GM10266 (cell line): ENCODE data around the gene POLR3G.

Source experiments
- DNase-seq: peaks from one replicate; pipeline ENCODE4 v3.0.0; 2012; ENCODE audit errors: extremely low spot score
- TF ChIP-seq, protein P1 (sequence below): IDR thresholded peaks from 2 replicates; pipeline ENCODE4 v1.5.1; 2012; ENCODE audit warnings: mild to moderate bottlenecking, low read depth; ENCODE audit not compliant: control insufficient read depth, insufficient read depth; ENCODE audit errors: missing control alignments

The POLR3G gene

DNA sequence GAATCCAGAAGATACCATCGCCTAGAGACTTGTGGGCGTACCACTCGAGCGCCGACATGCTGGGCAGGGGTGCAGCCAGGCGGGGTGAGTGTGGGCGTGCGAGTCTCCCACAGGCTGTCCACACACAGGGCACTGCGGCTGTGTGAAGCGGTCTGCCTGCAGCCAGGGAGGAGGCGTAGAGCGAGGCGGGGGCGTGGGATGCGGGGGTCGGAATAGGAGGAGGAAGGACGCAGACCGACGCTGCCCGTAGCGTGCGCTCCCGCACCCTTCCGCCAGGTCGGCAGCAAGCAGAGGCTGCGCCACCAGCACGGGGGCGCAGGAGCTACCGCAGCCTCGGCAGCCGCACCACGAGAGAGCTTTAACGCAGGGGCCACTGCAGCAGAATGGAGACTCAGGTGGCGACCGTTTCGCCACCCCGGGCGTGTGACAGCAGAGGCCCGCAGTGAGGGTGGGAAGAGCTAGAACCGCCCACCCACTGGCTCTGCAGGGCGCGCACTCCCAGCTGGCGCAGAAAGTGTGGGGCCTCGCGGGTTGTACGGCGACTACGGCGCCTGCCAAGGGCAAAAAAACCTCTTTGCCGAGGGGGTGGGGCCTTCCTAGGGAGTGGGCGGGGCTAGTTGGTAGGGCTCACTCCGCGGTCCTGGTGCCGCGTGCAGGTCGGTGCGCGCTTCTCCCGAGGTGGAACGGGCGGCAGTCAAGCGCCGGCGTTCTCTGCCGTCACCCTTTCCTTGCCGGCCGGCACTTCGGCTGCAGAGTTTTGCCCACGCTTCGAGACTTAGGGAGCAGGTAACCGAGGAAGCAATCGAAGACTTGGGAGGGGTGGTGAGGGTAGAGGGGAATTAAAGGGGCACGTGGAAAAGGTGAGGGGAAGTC lies at the start of gene POLR3G, which contains the start of gene MBLAC2:
Gene POLR3G (plus strand): TSS at position 630 of the 873 bp plus-strand sequence. CDS start 10,704 bp downstream, outside the sequence.
Gene MBLAC2 (minus strand): TSS at position 537 of the 873 bp plus-strand sequence. CDS start 479 bp downstream, at position 58.
- peak; percentile 89 for DNase-seq
- TF ChIP-seq, protein P1, sequence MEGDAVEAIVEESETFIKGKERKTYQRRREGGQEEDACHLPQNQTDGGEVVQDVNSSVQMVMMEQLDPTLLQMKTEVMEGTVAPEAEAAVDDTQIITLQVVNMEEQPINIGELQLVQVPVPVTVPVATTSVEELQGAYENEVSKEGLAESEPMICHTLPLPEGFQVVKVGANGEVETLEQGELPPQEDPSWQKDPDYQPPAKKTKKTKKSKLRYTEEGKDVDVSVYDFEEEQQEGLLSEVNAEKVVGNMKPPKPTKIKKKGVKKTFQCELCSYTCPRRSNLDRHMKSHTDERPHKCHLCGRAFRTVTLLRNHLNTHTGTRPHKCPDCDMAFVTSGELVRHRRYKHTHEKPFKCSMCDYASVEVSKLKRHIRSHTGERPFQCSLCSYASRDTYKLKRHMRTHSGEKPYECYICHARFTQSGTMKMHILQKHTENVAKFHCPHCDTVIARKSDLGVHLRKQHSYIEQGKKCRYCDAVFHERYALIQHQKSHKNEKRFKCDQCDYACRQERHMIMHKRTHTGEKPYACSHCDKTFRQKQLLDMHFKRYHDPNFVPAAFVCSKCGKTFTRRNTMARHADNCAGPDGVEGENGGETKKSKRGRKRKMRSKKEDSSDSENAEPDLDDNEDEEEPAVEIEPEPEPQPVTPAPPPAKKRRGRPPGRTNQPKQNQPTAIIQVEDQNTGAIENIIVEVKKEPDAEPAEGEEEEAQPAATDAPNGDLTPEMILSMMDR = peak; percentile 30

DNA sequence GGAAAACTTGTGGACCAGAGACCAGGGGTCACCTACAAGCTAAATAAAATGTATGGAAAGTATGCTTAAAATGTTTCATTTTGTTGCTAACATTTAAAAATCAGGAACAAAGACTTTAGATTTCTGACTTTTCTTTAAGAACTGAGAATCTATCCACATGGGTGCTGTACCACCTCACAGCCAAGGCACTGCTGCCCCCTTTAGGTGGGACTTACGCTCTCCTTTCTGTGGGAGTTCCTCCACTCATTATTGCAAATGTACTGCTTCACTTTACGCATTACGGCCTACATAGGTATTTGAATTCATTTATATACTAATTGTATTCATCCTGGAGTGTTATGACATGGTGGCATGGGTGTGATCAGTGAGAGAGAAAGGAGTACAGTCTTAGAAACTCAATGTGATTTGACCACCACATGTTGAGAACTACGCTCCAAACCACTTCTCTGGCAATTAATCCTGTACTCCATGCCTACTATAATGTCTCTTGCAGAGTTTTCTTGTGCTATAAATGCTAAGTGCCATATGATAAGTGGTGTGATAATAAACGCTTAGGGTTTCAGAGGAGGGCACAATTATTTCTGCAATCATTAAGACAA lies 40.4 kb upstream of the POLR3G start:
- TF ChIP-seq, protein P1 = peak; percentile 71
- DNase-seq = peak; percentile 10

DNA sequence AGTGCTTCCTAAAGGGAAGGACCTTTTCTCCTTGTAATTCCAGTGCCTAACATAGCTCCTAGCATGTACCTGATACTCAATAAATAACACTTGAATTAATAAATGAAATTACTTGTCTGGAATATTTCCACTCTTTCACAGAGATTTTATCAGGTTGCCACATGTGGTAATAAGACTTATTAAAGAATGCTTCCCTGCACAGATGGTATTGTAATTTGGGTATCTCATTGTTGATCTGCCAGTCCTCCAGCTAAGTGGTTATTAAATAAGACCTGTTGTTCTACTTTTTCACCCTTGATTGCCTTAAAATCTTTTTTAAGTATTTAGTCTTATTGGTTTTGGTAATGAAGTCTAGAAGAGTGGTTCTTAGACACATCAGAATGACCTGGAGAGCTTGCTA lies 37.0 kb upstream of the POLR3G start:
- DNase-seq = no peak
- TF ChIP-seq, protein P1 = no peak

DNA sequence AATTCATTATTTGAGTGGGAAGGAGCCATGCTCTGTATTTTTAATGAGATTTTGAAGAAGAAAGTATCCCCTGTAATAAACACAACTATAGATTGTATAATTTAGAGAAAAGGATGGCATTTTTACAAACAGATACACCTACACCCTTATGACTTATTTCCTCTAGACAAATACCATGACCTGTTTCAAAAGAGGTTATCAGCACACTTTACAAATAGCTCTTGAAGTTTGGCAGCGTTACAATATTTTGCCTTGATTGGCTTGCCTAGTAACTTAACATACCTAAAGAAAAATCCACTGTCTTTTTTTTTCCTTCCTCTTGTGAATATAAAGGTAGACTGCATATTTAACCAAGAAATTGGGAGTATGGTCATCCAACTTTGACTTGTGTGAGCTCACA lies 36.6 kb upstream of the POLR3G start:
- DNase-seq = no peak
- TF ChIP-seq, protein P1 = no peak

- no peak for DNase-seq
- TF ChIP-seq, protein P1 = no peak
Observed at GRCh38 chr5:90440644-90441043, 34.0 kb upstream of the POLR3G start.

DNA sequence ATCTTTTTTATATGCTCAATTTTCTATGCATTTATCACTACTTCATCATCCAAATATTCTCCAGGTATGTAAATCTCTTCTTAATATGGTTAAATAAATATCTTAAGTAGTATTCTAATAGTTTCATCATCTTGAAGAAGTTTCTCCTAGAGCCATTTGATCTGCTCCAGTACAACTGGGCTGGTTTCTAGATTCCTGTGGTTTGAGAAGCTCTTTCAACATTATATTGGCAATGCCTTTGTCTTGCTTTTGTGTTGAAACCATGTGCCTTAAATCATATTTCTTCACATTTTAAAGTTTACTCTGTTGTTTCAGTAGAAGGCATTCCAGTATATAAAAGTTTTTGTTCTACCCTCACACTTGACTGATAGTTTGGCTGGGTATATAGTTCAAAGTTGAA lies 27.7 kb upstream of the POLR3G start:
- TF ChIP-seq, protein P1 = no peak
- DNase-seq = no peak

GRCh38 chr5:90461288-90461687 lies 13.4 kb upstream of the POLR3G start:
- TF ChIP-seq, protein P1 = no peak
- DNase-seq = no peak
